ENCODE measurements around the gene DNAL4.

The DNAL4 gene

GRCh38 chr22:38742176-38742942 is 51.6 kb downstream of the DNAL4 start:
- no peak overlapping the region for H3K4me3 ChIP-seq (ENCODE audit: low read depth in 1 of 2, low read length in 2 of 2)
- no peak overlapping the region for H3K9ac ChIP-seq (ENCODE audit: low read length)
- no peaks in the 10 kb centered on the region for H3K4me1 ChIP-seq (ENCODE audit: insufficient read depth, low read length)
- H3K27me3 ChIP-seq (ENCODE audit: control insufficient read depth in 1 of 2, insufficient read depth in 2 of 2, low read length in 2 of 2): no peaks in the 10 kb centered on the region
- H3K9me3 ChIP-seq (ENCODE audit: low read length): no peaks in the 10 kb centered on the region
- peaks cover 90% of the 10 kb centered on the region for H3K36me3 ChIP-seq (ENCODE audit: insufficient read depth, low read length)
- no peak overlapping the region for H3K27ac ChIP-seq (ENCODE audit: low read depth, low read length)

- H3K27me3 ChIP-seq (ENCODE audit: control insufficient read depth in 1 of 2, insufficient read depth in 2 of 2, low read length in 2 of 2): no peaks in the 10 kb centered on the region
- no peak overlapping the region for H3K27ac ChIP-seq (ENCODE audit: low read depth, low read length)
- peaks cover 97% of the 10 kb centered on the region for H3K36me3 ChIP-seq (ENCODE audit: insufficient read depth, low read length)
- H3K9me3 ChIP-seq (ENCODE audit: low read length): no peaks in the 10 kb centered on the region
- H3K4me3 ChIP-seq (ENCODE audit: low read depth in 1 of 2, low read length in 2 of 2): no peak overlapping the region
- no peak overlapping the region for H3K9ac ChIP-seq (ENCODE audit: low read length)
- no peaks in the 10 kb centered on the region for H3K4me1 ChIP-seq (ENCODE audit: insufficient read depth, low read length)
Observed at GRCh38 chr22:38741576-38741975, 52.4 kb downstream of the DNAL4 start.

- no peak overlapping the region for H3K9ac ChIP-seq (ENCODE audit: low read length)
- H3K4me3 ChIP-seq (ENCODE audit: low read depth in 1 of 2, low read length in 2 of 2): no peak overlapping the region
- no peaks in the 10 kb centered on the region for H3K4me1 ChIP-seq (ENCODE audit: insufficient read depth, low read length)
- H3K9me3 ChIP-seq (ENCODE audit: low read length): no peaks in the 10 kb centered on the region
- peaks cover 97% of the 10 kb centered on the region for H3K36me3 ChIP-seq (ENCODE audit: insufficient read depth, low read length)
- H3K27me3 ChIP-seq (ENCODE audit: control insufficient read depth in 1 of 2, insufficient read depth in 2 of 2, low read length in 2 of 2): no peaks in the 10 kb centered on the region
- H3K27ac ChIP-seq (ENCODE audit: low read depth, low read length): no peak overlapping the region
Observed at GRCh38 chr22:38741166-38741565, 52.8 kb downstream of the DNAL4 start.

GRCh38 chr22:38740754-38741153 is 53.2 kb downstream of the DNAL4 start:
- no peaks in the 10 kb centered on the region for H3K27me3 ChIP-seq (ENCODE audit: control insufficient read depth in 1 of 2, insufficient read depth in 2 of 2, low read length in 2 of 2)
- no peaks in the 10 kb centered on the region for H3K4me1 ChIP-seq (ENCODE audit: insufficient read depth, low read length)
- no peak overlapping the region for H3K27ac ChIP-seq (ENCODE audit: low read depth, low read length)
- H3K9ac ChIP-seq (ENCODE audit: low read length): no peak overlapping the region
- H3K9me3 ChIP-seq (ENCODE audit: low read length): no peaks in the 10 kb centered on the region
- H3K4me3 ChIP-seq (ENCODE audit: low read depth in 1 of 2, low read length in 2 of 2): no peak overlapping the region
- peaks cover 96% of the 10 kb centered on the region for H3K36me3 ChIP-seq (ENCODE audit: insufficient read depth, low read length)

GRCh38 chr22:38740116-38740723 is 53.7 kb downstream of the DNAL4 start:
- H3K4me1 ChIP-seq (ENCODE audit: insufficient read depth, low read length): no peaks in the 10 kb centered on the region
- H3K4me3 ChIP-seq (ENCODE audit: low read depth in 1 of 2, low read length in 2 of 2): no peak overlapping the region
- H3K36me3 ChIP-seq (ENCODE audit: insufficient read depth, low read length): peaks cover 96% of the 10 kb centered on the region
- no peaks in the 10 kb centered on the region for H3K27me3 ChIP-seq (ENCODE audit: control insufficient read depth in 1 of 2, insufficient read depth in 2 of 2, low read length in 2 of 2)
- H3K9ac ChIP-seq (ENCODE audit: low read length): no peak overlapping the region
- no peaks in the 10 kb centered on the region for H3K9me3 ChIP-seq (ENCODE audit: low read length)
- no peak overlapping the region for H3K27ac ChIP-seq (ENCODE audit: low read depth, low read length)

GRCh38 chr22:38739300-38740055 is 54.5 kb downstream of the DNAL4 start:
- Histone ChIP-seq H3K27ac (ENCODE audit: low read depth, low read length) (no peak overlapping the region), H3K9ac (ENCODE audit: low read length) (no peak overlapping the region), H3K4me3 (ENCODE audit: low read depth in 1 of 2, low read length in 2 of 2) (no peak overlapping the region), H3K9me3 (ENCODE audit: low read length) (no peaks in the 10 kb centered on the region), H3K4me1 (ENCODE audit: insufficient read depth, low read length) (peaks cover 4% of the 10 kb centered on the region), H3K36me3 (ENCODE audit: insufficient read depth, low read length) (peaks cover 93% of the 10 kb centered on the region), H3K27me3 (ENCODE audit: control insufficient read depth in 1 of 2, insufficient read depth in 2 of 2, low read length in 2 of 2) (no peaks in the 10 kb centered on the region)

GRCh38 chr22:38738475-38739070 is 55.4 kb downstream of the DNAL4 start:
- Histone ChIP-seq H3K27me3 (ENCODE audit: control insufficient read depth in 1 of 2, insufficient read depth in 2 of 2, low read length in 2 of 2) (no peaks in the 10 kb centered on the region), H3K4me1 (ENCODE audit: insufficient read depth, low read length) (peaks cover 13% of the 10 kb centered on the region), H3K9me3 (ENCODE audit: low read length) (no peaks in the 10 kb centered on the region), H3K4me3 (ENCODE audit: low read depth in 1 of 2, low read length in 2 of 2) (no peak overlapping the region), H3K27ac (ENCODE audit: low read depth, low read length) (no peak overlapping the region), H3K9ac (ENCODE audit: low read length) (no peak overlapping the region), H3K36me3 (ENCODE audit: insufficient read depth, low read length) (peaks cover 93% of the 10 kb centered on the region)

- H3K4me1 ChIP-seq (ENCODE audit: insufficient read depth, low read length): peaks cover 23% of the 10 kb centered on the region
- H3K27me3 ChIP-seq (ENCODE audit: control insufficient read depth in 1 of 2, insufficient read depth in 2 of 2, low read length in 2 of 2): no peaks in the 10 kb centered on the region
- no peak overlapping the region for H3K27ac ChIP-seq (ENCODE audit: low read depth, low read length)
- no peak overlapping the region for H3K9ac ChIP-seq (ENCODE audit: low read length)
- H3K4me3 ChIP-seq (ENCODE audit: low read depth in 1 of 2, low read length in 2 of 2): no peak overlapping the region
- H3K36me3 ChIP-seq (ENCODE audit: insufficient read depth, low read length): peaks cover 86% of the 10 kb centered on the region
- H3K9me3 ChIP-seq (ENCODE audit: low read length): no peaks in the 10 kb centered on the region
Observed at GRCh38 chr22:38737302-38738060, 56.5 kb downstream of the DNAL4 start.

GRCh38 chr22:38736257-38736570 is 57.7 kb downstream of the DNAL4 start:
- Histone ChIP-seq H3K9me3 (ENCODE audit: low read length) (no peaks in the 10 kb centered on the region), H3K9ac (ENCODE audit: low read length) (no peak overlapping the region), H3K4me3 (ENCODE audit: low read depth in 1 of 2, low read length in 2 of 2) (no peak overlapping the region), H3K27me3 (ENCODE audit: control insufficient read depth in 1 of 2, insufficient read depth in 2 of 2, low read length in 2 of 2) (no peaks in the 10 kb centered on the region), H3K36me3 (ENCODE audit: insufficient read depth, low read length) (peaks cover 82% of the 10 kb centered on the region), H3K27ac (ENCODE audit: low read depth, low read length) (no peak overlapping the region), H3K4me1 (ENCODE audit: insufficient read depth, low read length) (peaks cover 31% of the 10 kb centered on the region)

GRCh38 chr22:38735465-38736256 is 58.3 kb downstream of the DNAL4 start:
- H3K4me1 ChIP-seq (ENCODE audit: insufficient read depth, low read length): peaks cover 31% of the 10 kb centered on the region
- H3K36me3 ChIP-seq (ENCODE audit: insufficient read depth, low read length): peaks cover 82% of the 10 kb centered on the region
- no peak overlapping the region for H3K4me3 ChIP-seq (ENCODE audit: low read depth in 1 of 2, low read length in 2 of 2)
- no peaks in the 10 kb centered on the region for H3K9me3 ChIP-seq (ENCODE audit: low read length)
- no peak overlapping the region for H3K9ac ChIP-seq (ENCODE audit: low read length)
- H3K27ac ChIP-seq (ENCODE audit: low read depth, low read length): no peak overlapping the region
- no peaks in the 10 kb centered on the region for H3K27me3 ChIP-seq (ENCODE audit: control insufficient read depth in 1 of 2, insufficient read depth in 2 of 2, low read length in 2 of 2)
